GM10266 (cell line): ENCODE data around the gene UBE2D4.
"Not testable (repeated sequence)": the region's sequence is repeated elsewhere in the genome, so short reads cannot be mapped to it uniquely, and the experiment has no call there.

ENCODE experiments used
- DNase-seq: peaks from one replicate; pipeline ENCODE4 v3.0.0; 2012; ENCODE audit errors: extremely low spot score
- CTCF ChIP-seq: IDR thresholded peaks from 2 replicates; pipeline ENCODE4 v1.5.1; 2012; ENCODE audit warnings: mild to moderate bottlenecking, low read depth; ENCODE audit not compliant: control insufficient read depth, insufficient read depth; ENCODE audit errors: missing control alignments

The UBE2D4 gene

GRCh38 chr7:43952028-43952427, 25.8 kb downstream of the UBE2D4 start:
- DNase-seq: no peak
- TF ChIP-seq CTCF: no peak

DNA sequence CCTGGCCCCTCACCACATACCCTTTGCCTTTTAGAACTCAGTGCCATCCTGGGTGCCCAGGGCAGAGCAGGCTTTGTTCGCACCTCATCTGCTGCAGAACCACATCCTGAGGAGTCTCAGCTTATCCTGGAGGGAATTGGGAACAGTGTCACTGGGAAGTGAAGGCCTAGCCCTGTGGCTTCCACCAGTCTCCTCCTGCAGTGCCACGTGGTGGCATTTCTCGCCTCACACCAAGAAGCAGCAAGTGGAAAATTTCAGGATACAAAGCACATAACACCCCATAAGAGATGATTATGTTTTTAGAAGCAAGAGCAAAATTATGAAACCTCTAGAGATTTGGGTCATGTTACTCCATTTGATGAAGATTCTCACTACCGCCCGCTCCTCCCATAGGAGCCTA, 26.8 kb downstream of the UBE2D4 start:
- TF ChIP-seq CTCF: no peak
- DNase-seq: no peak

DNA sequence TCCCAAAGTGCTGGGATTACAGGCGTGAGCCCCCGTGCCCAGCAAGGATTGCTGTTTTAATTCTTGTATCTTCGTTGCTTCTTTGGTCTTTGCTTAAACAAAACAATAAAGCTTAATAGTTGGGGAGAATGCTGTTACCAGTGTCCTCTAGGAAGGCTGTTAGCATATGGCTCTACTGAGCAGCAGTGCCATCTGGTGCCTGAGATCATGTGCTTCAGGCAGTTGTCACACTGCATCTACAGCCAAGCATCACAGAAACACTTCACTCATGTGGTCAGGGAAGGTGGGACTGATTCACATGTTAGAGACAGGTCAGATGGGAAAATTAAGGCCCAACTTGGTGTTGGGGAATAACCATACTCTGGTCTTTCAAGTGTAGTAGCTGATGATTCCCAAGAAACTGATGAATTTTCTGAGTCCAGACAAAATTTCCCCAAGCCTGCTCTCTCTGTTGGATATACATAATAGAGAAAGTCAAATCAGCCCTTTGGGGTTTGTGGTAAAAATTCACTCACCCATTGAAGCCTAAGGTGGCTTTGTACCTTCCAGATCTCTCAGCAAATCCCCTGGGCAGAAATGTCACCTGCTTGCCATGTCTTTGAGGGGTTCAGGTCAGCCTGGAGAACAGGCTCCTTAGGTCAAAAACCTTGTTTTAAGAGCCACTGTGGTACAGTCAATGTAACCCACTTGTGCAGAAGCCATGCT, 28.4 kb downstream of the UBE2D4 start:
- DNase-seq: peak; percentile 58
- peak; percentile 56 for TF ChIP-seq CTCF

GRCh38 chr7:43956027-43956426, 29.8 kb downstream of the UBE2D4 start:
- no peak for DNase-seq
- TF ChIP-seq CTCF: no peak

DNA sequence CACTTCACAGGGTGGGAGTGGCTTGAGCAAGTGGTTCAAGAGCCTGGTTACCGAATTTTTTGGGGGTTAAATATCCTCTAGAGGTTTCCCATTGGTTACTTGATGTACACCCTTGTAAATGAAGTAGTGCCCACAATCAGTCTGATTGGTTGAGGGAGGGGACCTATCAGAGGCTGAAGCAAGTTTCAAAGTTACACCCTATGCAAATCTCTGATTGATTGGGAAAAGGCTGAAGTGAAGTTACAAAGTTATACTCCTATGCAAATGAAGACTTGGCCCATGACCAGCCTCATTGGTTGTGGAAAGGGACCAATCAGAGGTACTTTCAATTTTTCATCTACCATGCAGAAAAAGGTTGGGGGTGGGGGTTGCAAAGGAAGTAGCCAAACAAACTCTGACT, 34.7 kb downstream of the UBE2D4 start:
- no peak for TF ChIP-seq CTCF
- no peak for DNase-seq

GRCh38 chr7:43966392-43966791, 40.2 kb downstream of the UBE2D4 start:
- not testable (repeated sequence) for DNase-seq

GRCh38 chr7:43968172-43969040, 42.2 kb downstream of the UBE2D4 start:
- DNase-seq: not testable (repeated sequence)

DNA sequence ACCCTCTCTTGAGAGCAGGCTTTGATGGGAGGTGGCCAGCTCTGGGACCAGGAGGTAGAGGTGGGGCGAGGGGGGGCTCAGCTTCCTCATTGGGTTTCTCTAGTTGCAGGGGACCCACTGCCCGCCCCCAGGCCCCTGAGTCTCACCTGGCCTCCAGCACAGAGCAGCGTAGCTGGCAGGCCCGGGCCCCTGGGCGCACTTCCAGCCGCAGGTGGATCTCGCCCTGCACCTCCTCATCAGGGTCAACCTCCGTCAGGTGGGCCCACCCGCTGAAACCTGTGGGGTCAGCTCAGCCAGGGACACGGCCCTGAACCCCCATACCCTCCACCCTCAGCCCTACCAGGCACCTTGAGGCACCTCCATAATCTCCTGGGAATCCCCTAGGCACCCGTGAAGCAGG, 43.4 kb downstream of the UBE2D4 start:
- DNase-seq: not testable (repeated sequence)

- DNase-seq: not testable (repeated sequence)
Measured at GRCh38 chr7:43970698-43971097, 44.5 kb downstream of the UBE2D4 start.

- DNase-seq: not testable (repeated sequence)
Measured at GRCh38 chr7:43974033-43974573, 47.9 kb downstream of the UBE2D4 start.

GRCh38 chr7:43974725-43975482, 48.7 kb downstream of the UBE2D4 start:
- DNase-seq: not testable (repeated sequence)
